HEK293 (cell line): ENCODE data around the gene KIF26B.

Source experiments
- CTCF ChIA-PET: fragments of 350-600 bp; formaldehyde crosslinking; extraction: SDS; loops from one replicate; lab custom pipeline; 2021; ENCODE audit warnings: antibody characterized with exemption; lab: Yijun Ruan, JAX
- POLR2A ChIA-PET: fragments of 300-600 bp; formaldehyde crosslinking; extraction: SDS; loops from one replicate; lab custom pipeline; 2020; ENCODE audit warnings: antibody characterized with exemption, inconsistent platforms; lab: Yijun Ruan, JAX
- H3K27ac ChIP-seq: fragments of 200-500 bp; sonication (Bioruptor generic); 2 replicates; pipeline ENCODE4 v1.5.1; 2014; ENCODE audit warnings: low read depth, low read length, control low read depth, inconsistent platforms; ENCODE audit errors: extremely low read depth
- H3K36me3 ChIP-seq, 2 experiments: fragments of 200-500 bp in 1 of 2; sonication (Bioruptor generic) in 1 of 2; 1 replicate in 1 of 2; 2 replicates in 1 of 2; pipeline ENCODE4 v1.5.1; 2014 to 2017; ENCODE audit warnings: inconsistent platforms in 2 of 2, low read length in 2 of 2; ENCODE audit not compliant: control insufficient read depth in 2 of 2, insufficient read depth in 1 of 2
- H3K4me1 ChIP-seq: fragments of 200-500 bp; sonication (Bioruptor generic); 2 replicates; pipeline ENCODE4 v1.5.1; 2014; ENCODE audit warnings: mild to moderate bottlenecking, low read length, inconsistent platforms; ENCODE audit not compliant: control insufficient read depth, insufficient read depth
- H3K4me3 ChIP-seq: 2 replicates; pipeline ENCODE4 v1.5.1; 2011; ENCODE audit warnings: low read depth, mild to moderate bottlenecking, control low read depth, low read length, moderate library complexity
- H3K9me3 ChIP-seq: fragments of 200-500 bp; sonication (Bioruptor generic); 2 replicates; pipeline ENCODE4 v1.5.1; 2014; ENCODE audit warnings: low read depth, low read length, inconsistent platforms; ENCODE audit not compliant: control insufficient read depth, insufficient read depth
- GLIS2 ChIP-seq: fragments of 450-650 bp; formaldehyde crosslinking; IDR thresholded peaks from 2 replicates; pipeline ENCODE4 v1.5.1; 2016; ENCODE audit warnings: missing biosample characterization, missing genetic modification characterization
- KLF1 ChIP-seq: fragments of 450-650 bp; formaldehyde crosslinking; IDR thresholded peaks from 2 replicates; pipeline ENCODE4 v1.5.1; 2016; ENCODE audit warnings: missing biosample characterization, missing genetic modification characterization
- MEIS1 ChIP-seq: sonication (generic); formaldehyde crosslinking; IDR thresholded peaks from 2 replicates; pipeline ENCODE4 v1.8.1; 2022; ENCODE audit warnings: missing genetic modification reagents, mild to moderate bottlenecking, borderline replicate concordance
- SCRT2 ChIP-seq: fragments of 450-650 bp; formaldehyde crosslinking; IDR thresholded peaks from 2 replicates; pipeline ENCODE4 v1.5.1; 2016; ENCODE audit warnings: missing biosample characterization, missing genetic modification characterization
- ZBTB48 ChIP-seq: fragments of 450-650 bp; formaldehyde crosslinking; IDR thresholded peaks from 2 replicates; pipeline ENCODE4 v1.5.1; 2016; ENCODE audit warnings: missing biosample characterization, missing genetic modification characterization
- ZBTB8A ChIP-seq: fragments of 450-650 bp; formaldehyde crosslinking; IDR thresholded peaks from 2 replicates; pipeline ENCODE4 v1.5.1; 2016; ENCODE audit warnings: missing biosample characterization, missing genetic modification characterization
- ZNF10 ChIP-seq: fragments of 450-650 bp; formaldehyde crosslinking; IDR thresholded peaks from 2 replicates; pipeline ENCODE4 v1.5.1; 2017; ENCODE audit warnings: missing biosample characterization, missing genetic modification characterization
- ZNF155 ChIP-seq: fragments of 450-650 bp; formaldehyde crosslinking; IDR thresholded peaks from 2 replicates; pipeline ENCODE4 v1.5.1; 2016; ENCODE audit warnings: missing biosample characterization, missing genetic modification characterization
- ZNF211 ChIP-seq: fragments of 450-650 bp; formaldehyde crosslinking; IDR thresholded peaks from 2 replicates; pipeline ENCODE4 v1.5.1; 2016; ENCODE audit warnings: low read depth, missing biosample characterization, missing genetic modification characterization
- ZNF248 ChIP-seq: fragments of 450-650 bp; formaldehyde crosslinking; IDR thresholded peaks from 2 replicates; pipeline ENCODE4 v1.5.1; 2017; ENCODE audit warnings: missing biosample characterization, missing genetic modification characterization
- ZNF341 ChIP-seq: fragments of 450-650 bp; formaldehyde crosslinking; IDR thresholded peaks from 2 replicates; pipeline ENCODE4; 2016; ENCODE audit warnings: low read depth, missing biosample characterization, missing genetic modification characterization
- ZNF37A ChIP-seq: fragments of 450-650 bp; IDR thresholded peaks from 2 replicates; pipeline ENCODE4 v1.5.1; 2018; ENCODE audit warnings: missing biosample characterization, missing genetic modification characterization
- ZNF423 ChIP-seq: fragments of 450-650 bp; formaldehyde crosslinking; IDR thresholded peaks from 2 replicates; pipeline ENCODE4 v1.5.1; 2016; ENCODE audit warnings: missing biosample characterization, missing genetic modification characterization
- ZNF558 ChIP-seq: fragments of 450-650 bp; formaldehyde crosslinking; IDR thresholded peaks from 2 replicates; pipeline ENCODE4 v1.5.1; 2016; ENCODE audit warnings: missing biosample characterization, missing genetic modification characterization
- ZNF776 ChIP-seq: fragments of 450-650 bp; formaldehyde crosslinking; IDR thresholded peaks from 2 replicates; pipeline ENCODE4 v1.5.0; 2017; ENCODE audit warnings: missing biosample characterization, missing genetic modification characterization, borderline replicate concordance
- ZXDB ChIP-seq: fragments of 450-650 bp; formaldehyde crosslinking; IDR thresholded peaks from 2 replicates; pipeline ENCODE4 v1.5.1; 2016; ENCODE audit warnings: missing biosample characterization, missing genetic modification characterization
- TF ChIP-seq, protein P1 (sequence below): fragments of 450-650 bp; formaldehyde crosslinking; IDR thresholded peaks from 2 replicates; pipeline ENCODE4 v1.5.1; 2016; ENCODE audit warnings: missing biosample characterization, missing genetic modification characterization
- TF ChIP-seq, protein P2 (sequence below): fragments of 450-650 bp; formaldehyde crosslinking; IDR thresholded peaks from 2 replicates; pipeline ENCODE4 v1.5.1; 2016; ENCODE audit warnings: missing biosample characterization, missing genetic modification characterization
- TF ChIP-seq, protein P3 (sequence below): fragments of 450-650 bp; formaldehyde crosslinking; conservative IDR thresholded peaks from 2 replicates; pipeline ENCODE4 v1.5.1; 2016; ENCODE audit warnings: low read depth, missing biosample characterization, missing genetic modification characterization
- TF ChIP-seq, protein P4 (sequence below): fragments of 450-650 bp; formaldehyde crosslinking; IDR thresholded peaks from 2 replicates; pipeline ENCODE4 v1.5.1; 2016; ENCODE audit warnings: missing biosample characterization, missing genetic modification characterization
- TF ChIP-seq, protein P5 (sequence below): fragments of 450-650 bp; formaldehyde crosslinking; IDR thresholded peaks from 2 replicates; pipeline ENCODE4 v1.5.1; 2017; ENCODE audit warnings: missing biosample characterization, missing genetic modification characterization

Gene KIF26B

DNA sequence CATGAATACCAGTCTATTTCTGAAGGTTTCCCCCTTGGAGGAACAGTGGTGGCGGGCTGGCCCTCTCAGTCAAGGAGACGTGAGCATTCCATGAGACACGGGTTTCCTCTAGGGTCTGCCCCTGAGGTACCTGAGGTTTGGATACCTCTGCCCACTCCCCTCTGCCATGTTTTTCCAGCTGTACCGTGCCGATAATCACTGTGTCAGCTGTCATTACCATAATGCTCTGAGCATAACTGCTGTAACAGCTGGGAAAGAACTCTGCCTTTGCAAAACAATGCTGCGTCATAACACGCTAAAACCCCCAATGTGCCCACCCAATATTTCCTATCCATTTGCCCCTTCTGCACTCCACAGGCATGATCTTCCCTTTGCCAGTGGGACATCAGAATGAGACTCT lies 425.1 kb downstream of the KIF26B start (continued):
- TF ChIP-seq ZNF423 (tag by site-specific recombination) (no peak), ZNF211 (no peak), ZNF341 (no peak)
- TF ChIP-seq, protein P1, sequence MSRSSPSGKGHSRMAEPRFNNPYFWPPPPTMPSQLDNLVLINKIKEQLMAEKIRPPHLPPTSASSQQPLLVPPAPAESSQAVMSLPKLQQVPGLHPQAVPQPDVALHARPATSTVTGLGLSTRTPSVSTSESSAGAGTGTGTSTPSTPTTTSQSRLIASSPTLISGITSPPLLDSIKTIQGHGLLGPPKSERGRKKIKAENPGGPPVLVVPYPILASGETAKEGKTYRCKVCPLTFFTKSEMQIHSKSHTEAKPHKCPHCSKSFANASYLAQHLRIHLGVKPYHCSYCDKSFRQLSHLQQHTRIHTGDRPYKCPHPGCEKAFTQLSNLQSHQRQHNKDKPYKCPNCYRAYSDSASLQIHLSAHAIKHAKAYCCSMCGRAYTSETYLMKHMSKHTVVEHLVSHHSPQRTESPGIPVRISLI, result no peak
- TF ChIP-seq, protein P2, sequence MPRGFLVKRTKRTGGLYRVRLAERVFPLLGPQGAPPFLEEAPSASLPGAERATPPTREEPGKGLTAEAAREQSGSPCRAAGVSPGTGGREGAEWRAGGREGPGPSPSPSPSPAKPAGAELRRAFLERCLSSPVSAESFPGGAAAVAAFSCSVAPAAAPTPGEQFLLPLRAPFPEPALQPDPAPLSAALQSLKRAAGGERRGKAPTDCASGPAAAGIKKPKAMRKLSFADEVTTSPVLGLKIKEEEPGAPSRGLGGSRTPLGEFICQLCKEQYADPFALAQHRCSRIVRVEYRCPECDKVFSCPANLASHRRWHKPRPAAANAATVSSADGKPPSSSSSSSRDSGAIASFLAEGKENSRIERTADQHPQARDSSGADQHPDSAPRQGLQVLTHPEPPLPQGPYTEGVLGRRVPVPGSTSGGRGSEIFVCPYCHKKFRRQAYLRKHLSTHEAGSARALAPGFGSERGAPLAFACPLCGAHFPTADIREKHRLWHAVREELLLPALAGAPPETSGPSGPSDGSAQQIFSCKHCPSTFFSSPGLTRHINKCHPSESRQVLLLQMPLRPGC (tag by site-specific recombination), result no peak
- TF ChIP-seq, all 188 proteins: peak for 0

DNA sequence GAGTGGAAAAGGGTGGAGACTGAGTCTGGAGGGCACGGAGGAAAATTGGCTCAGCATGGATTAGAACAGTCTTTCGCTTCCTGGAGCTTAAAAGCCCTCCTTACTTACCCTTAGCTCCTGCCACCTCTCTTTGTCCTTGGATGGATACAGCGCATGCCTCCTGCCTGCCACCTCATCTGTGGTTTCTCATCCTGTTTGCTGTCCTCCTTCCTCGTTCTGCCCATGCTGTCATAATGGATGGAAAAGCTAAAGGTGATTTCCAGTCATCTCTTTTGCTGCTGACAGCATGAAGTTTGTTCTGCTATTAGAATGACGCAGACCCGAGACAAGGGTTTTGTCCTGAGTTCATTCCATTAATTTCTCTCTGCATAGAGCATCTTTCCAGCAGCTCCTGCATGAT lies 425.9 kb downstream of the KIF26B start:
- POLR2A ChIA-PET, result no interaction called here
- CTCF ChIA-PET, result no interaction called here
- Histone ChIP-seq H3K4me3 (no peak overlapping the region), H3K9me3 (no peaks in the 10 kb centered on the region), H3K4me1 (no peaks in the 10 kb centered on the region), H3K36me3 (no peaks in the 10 kb centered on the region), H3K27ac (no peak overlapping the region)
- TF ChIP-seq ZNF558 (tag by site-specific recombination), result no peak
- TF ChIP-seq, protein P3, sequence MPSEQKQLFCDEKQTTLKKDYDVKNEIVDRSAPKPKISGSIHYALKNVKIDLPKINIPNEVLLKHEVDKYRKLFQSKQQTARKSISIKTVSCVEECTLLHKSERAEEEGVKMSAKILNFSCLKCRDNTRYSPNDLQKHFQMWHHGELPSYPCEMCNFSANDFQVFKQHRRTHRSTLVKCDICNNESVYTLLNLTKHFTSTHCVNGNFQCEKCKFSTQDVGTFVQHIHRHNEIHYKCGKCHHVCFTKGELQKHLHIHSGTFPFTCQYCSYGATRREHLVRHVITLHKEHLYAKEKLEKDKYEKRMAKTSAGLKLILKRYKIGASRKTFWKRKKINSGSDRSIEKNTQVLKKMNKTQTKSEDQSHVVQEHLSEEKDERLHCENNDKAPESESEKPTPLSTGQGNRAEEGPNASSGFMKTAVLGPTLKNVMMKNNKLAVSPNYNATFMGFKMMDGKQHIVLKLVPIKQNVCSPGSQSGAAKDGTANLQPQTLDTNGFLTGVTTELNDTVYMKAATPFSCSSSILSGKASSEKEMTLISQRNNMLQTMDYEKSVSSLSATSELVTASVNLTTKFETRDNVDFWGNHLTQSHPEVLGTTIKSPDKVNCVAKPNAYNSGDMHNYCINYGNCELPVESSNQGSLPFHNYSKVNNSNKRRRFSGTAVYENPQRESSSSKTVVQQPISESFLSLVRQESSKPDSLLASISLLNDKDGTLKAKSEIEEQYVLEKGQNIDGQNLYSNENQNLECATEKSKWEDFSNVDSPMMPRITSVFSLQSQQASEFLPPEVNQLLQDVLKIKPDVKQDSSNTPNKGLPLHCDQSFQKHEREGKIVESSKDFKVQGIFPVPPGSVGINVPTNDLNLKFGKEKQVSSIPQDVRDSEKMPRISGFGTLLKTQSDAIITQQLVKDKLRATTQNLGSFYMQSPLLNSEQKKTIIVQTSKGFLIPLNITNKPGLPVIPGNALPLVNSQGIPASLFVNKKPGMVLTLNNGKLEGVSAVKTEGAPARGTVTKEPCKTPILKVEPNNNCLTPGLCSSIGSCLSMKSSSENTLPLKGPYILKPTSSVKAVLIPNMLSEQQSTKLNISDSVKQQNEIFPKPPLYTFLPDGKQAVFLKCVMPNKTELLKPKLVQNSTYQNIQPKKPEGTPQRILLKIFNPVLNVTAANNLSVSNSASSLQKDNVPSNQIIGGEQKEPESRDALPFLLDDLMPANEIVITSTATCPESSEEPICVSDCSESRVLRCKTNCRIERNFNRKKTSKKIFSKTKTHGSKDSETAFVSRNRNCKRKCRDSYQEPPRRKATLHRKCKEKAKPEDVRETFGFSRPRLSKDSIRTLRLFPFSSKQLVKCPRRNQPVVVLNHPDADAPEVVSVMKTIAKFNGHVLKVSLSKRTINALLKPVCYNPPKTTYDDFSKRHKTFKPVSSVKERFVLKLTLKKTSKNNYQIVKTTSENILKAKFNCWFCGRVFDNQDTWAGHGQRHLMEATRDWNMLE (tag by site-specific recombination), result no peak
- TF ChIP-seq ZBTB48 (tag by site-specific recombination), result no peak
- no peak for TF ChIP-seq KLF1
- no peak for TF ChIP-seq GLIS2 (tag by site-specific recombination)
- no peak for TF ChIP-seq ZNF37A (tag by site-specific recombination)
- no peak for TF ChIP-seq ZNF776 (tag by site-specific recombination)
- no peak for TF ChIP-seq ZBTB8A (tag by site-specific recombination)
- TF ChIP-seq ZNF10 (tag by site-specific recombination), result no peak
- TF ChIP-seq ZXDB, result no peak
- no peak for TF ChIP-seq ZNF155 (tag by site-specific recombination)
- TF ChIP-seq MEIS1 (CRISPR knock-in tag), result no peak
- TF ChIP-seq, protein P4, sequence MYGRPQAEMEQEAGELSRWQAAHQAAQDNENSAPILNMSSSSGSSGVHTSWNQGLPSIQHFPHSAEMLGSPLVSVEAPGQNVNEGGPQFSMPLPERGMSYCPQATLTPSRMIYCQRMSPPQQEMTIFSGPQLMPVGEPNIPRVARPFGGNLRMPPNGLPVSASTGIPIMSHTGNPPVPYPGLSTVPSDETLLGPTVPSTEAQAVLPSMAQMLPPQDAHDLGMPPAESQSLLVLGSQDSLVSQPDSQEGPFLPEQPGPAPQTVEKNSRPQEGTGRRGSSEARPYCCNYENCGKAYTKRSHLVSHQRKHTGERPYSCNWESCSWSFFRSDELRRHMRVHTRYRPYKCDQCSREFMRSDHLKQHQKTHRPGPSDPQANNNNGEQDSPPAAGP (tag by site-specific recombination), result no peak
- TF ChIP-seq ZNF248 (tag by site-specific recombination), result no peak
- no peak for TF ChIP-seq SCRT2
- TF ChIP-seq, protein P5, sequence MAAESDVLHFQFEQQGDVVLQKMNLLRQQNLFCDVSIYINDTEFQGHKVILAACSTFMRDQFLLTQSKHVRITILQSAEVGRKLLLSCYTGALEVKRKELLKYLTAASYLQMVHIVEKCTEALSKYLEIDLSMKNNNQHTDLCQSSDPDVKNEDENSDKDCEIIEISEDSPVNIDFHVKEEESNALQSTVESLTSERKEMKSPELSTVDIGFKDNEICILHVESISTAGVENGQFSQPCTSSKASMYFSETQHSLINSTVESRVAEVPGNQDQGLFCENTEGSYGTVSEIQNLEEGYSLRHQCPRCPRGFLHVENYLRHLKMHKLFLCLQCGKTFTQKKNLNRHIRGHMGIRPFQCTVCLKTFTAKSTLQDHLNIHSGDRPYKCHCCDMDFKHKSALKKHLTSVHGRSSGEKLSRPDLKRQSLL (tag by site-specific recombination), result no peak
